NCI-H187 (cell line): Measurements from ENCODE around the gene SLC6A5.

Experiments
- DNase-seq, 2 experiments: peaks; one replicate each; lab custom pipeline; 2025; lab: John Stamatoyannopoulos, UW

The SLC6A5 gene

DNA sequence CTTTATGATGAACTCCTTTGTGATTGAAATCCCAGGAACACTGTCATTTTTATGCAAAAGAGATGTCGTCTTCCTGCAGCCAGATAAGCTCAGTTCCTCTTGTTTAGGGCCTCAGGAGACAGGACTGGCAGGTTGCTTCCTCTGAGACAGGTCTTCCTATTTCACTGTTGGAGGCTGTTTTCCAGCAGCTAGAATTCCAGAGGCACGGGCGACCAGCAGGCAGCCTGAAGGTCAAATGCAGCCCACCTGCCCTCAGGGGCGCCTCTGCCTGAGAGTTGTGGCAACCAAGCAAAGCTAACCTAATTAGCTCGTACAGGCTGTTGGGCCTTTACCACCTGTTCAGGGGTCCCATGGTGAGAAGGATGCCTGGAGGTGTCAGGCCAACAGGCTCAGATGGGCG lies 22.3 kb downstream of the SLC6A5 start:
- no peak for DNase-seq

DNA sequence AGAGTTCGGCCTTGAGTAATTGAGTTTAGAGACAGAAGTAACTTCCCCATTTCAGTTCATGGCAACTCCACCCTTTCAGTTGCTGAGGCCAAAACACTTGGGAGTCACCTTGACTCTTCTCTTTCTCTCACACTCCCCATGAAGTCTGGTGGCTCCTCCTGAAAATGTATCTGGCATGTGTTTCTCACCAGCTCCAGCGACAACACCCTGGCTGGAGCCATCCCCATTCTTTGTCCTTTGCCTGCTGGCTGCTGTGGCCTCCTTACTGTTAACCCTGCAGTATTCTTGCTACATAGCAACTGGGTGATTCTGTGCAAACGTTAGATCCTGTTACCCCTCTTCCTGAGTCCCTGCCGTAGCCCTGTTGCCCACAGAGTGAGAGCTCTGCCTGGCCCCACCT lies 23.8 kb downstream of the SLC6A5 start:
- DNase-seq: no peak

DNA sequence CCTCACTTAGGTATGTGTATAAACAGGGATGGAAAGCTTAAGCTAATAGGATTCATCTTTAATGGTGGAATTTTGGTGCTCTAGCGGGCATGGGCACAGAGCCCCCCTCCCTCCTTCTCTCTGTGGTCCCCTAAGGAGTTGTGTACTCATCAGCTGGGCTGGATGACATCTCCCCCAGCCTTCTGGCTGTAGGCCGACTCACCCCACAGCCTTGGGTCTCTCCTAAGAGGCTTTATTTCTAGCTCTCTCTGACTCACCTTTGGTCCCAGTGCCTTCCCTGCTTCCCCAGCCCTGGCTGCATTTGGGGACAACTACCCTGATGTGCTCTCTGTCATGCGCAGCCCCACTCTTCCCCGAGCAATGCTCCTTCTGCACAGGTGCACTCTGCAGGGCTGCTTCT lies 26.9 kb downstream of the SLC6A5 start:
- DNase-seq: no peak

DNA sequence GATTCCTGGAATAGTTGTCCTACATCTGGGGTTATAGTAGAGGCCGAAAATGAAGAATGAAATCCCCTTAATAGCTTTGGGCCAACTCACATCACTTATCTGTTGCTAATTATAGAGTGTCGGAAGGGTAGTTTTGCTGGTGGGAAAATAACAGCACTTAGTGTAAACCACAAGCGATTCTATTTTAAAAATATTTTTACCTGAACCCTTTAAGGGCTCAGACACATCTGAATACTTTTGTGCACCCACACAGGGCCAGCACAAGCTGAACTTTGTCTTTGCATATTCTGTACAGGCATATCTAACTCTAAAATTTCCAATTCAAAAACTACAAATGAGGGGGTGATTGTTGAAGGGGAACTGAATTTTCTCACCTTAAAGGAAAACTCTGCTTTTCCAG lies 27.6 kb downstream of the SLC6A5 start:
- no peak for DNase-seq

DNA sequence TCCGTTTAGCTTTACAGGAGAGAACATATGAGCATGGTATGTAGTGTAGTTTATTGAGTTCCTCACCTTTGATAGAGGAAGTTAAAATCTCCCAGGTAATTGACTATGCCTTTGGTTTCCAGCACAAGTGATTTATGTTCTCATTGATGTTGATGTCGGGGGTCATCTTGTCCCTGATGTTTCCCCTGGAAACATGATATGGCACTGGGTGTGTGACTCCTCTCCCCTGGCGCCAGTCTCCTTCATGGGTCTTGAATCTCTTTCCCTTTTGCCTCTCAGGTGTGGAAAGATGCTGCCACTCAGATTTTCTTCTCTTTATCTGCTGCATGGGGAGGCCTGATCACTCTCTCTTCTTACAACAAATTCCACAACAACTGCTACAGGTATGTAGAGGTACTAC lies 28.3 kb downstream of the SLC6A5 start:
- no peak for DNase-seq

DNA sequence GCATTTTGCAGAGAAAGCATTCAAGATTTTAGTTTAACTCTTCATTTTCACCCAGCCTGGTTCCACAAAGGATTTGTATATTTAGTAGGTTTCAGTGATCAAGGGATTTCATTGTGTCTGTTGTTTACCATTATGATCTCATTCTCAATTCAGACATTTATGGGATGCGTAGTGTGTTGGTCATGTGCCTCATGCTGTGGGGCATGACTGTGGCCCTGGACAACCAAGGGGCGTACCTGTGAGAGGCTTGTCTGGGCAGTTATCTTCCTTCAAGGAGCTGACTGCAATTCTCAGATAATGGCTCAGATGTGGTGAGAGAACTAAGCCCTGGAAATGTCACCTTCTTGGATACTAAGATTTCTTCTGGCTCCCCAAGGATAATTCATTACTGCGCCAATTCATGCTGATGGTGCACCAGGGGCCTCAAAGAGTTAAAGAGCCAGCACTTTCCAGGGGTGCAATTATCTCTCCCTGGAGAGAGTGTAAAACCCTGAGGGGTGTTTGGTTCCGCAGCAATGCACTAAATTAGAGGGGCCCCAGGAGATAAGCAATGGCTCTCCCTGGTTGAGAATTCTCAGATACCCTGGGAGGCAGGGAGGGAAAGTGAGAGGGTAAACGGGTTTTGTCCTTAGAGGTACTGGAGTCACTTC lies 32.2 kb downstream of the SLC6A5 start:
- no peak for DNase-seq

DNA sequence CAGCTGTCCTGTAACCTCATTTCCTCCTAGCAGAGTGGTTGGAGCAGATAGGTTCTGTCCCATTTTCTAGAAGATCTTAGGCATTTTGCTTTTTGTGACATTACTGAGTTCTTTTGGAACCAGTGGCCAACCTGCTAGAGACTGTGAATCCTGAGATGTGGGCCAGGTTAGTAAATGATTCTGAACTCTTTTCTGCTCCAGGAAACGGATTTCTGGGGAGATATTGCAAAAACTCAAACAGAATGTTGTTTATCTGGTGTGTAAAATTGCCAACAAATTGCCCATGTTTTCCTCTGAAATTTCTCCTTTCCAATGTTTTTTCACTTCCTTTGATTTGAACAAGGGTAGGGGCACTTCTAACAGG lies 32.7 kb downstream of the SLC6A5 start:
- no peak for DNase-seq

DNA sequence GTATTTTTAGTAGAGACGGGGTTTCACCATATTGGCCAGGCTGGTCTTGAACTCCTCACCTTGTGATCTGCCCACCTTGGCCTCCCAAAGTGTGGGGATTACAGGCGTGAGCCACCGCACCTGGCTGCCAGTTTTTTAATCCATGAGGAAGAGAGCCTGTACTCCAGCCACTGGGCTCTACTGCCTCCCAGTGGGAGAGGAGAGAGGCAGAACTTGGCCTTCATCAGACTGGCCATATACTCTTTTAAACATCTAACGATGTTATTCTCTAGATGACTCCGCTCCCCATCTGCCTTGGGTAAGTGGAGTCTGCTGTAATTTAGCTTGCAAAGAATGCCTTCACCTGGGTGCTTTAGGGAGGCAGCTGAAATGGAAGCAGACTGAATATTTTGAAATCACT lies 34.6 kb downstream of the SLC6A5 start:
- no peak for DNase-seq

DNA sequence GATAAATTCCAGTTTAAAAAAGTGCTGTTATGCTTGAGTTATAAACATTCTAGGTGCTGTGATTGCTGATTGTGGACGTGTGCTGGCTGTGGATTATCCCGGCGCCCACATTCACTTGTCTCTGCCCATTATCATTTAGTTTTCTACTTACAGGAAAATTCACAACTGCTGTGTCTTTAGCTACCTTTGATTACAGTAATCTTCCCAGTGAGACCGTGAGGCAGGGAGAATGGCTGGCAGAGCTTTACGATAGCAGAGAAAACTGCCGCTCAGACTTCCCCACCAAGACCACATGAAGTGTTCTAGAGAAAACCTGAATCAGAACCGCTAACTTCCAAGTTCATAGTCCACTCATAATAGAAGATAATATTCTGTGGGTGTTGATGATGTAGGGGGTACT lies 35.4 kb downstream of the SLC6A5 start:
- no peak for DNase-seq

DNA sequence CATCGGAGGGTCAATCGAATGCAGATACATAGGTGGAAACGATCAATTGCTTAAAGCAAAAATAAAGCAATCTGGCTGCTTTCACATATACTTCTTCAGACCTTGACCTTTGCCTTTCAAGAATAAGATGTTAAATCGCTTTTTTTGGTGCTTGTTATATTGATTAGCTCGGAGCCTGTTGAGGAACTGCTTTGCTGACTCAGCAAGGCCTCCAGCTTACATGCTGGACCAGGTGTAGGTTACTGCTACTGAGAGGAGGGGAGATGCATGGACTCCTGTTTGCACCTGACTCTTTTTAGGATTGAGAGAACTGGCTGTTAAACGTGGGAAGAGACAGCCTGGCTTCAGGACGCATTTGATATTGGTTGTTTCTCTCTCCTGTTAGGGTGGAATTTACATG lies 38.7 kb downstream of the SLC6A5 start:
- no peak for DNase-seq

DNA sequence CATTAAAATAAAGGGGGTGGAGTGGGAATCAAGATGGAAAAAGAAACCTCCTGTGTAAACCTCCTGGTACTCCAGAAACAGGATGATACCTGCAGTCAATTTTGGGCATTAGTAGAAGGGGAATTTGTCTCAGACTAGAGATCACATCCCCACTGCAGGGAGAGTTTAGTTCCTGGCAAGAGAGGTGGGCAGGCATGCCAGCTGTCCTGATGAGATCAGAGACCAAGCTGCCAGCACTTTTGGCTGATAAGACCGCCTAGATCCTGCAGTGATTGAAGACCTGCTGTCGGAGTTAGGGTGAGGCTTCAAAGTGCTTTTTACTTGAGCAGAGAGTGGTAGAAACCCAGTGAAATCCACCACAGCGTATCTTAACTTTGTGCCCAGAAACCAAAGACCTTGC lies 40.3 kb downstream of the SLC6A5 start:
- no peak for DNase-seq

DNA sequence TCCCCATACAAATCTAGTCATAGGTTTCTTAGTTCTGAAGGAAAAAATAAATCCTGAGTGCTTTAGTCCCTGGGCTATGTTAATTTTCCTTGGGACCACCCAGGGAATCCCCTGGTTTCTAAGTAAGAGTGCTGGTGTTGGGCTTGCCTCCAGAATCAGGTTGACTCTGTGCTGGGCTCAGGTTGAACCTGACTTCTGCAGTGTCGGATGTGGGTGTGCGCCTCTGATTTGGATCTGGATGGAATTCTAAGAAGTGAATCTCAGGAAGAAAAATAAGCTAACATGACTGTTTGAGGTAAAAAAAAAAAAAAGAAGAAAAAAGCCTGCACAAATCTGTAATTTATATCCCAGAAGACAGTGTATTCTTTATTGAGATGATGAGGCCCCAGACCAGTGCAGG lies 41.0 kb downstream of the SLC6A5 start:
- DNase-seq: no peak

DNA sequence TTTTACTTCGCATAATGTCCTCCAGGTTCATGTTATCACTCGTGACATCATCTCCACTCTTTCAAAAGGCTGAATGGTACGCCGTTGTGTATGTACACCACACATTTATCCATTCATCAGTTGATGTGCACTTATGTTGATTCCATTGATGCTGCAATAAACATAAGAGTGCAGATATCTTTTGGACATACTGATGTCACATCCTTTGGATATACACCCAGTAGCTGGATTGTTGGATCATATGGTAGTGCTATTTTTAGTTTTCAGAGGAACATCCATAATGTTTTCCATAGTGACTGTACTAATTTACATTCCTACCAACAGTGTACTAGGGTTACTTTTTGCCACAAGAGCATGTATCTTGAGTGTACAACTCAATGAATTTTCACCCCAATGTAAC lies 45.0 kb downstream of the SLC6A5 start:
- DNase-seq: no peak

DNA sequence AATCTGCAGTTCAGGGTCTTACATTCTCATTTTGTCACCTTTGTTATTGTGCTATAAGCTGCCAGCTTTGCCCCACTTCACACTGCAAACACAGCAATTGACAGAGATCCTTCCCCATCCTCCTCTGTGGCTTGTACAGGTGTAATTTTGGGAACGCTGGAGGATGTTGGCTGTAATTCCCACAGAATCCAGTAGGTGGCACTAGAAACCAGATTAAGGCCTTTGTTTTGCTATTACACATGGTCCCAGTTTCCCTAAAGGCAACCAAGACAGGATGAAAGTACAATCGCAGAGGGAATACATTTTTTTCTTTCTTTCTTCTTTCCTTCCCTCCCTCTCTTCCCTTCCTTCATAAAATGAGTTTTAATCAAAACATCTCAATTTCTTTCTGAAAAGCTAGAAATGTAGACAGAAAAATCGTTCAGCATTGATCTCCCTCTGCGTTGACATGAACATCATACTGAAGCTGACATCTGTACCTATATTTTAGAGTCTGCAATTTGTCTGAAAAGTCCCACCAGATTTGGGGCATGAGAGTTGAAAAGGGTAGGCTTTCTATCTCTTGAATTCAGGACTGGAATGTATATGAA lies 48.7 kb downstream of the SLC6A5 start:
- DNase-seq: peak; percentile 75 to 92

DNA sequence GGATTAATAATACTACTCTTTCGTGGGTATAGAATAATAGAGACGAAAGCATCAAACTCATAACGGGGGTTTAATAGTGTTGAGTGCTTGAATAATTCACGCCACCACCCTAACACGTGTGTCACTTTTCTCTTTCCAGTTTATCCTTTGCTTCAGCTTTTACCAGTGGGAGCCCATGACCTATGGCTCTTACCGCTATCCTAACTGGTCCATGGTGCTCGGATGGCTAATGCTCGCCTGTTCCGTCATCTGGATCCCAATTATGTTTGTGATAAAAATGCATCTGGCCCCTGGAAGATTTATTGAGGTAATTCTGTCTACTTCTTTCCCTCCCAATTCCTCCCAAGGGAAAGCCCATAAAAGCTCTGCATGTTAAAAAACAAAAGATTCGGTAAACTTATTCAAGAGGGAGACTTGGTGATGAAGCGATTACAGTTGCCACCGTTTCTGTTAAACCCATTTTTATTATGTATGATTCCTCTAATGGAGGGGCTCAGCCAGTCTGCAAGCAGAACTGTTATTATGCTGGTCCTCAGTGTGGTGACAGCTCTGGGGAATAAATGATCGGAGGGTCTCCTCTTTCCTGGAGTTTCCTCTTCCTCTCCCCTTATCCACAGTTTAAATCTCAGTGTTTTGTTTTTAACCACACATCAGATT lies 52.9 kb downstream of the SLC6A5 start:
- DNase-seq: no peak

DNA sequence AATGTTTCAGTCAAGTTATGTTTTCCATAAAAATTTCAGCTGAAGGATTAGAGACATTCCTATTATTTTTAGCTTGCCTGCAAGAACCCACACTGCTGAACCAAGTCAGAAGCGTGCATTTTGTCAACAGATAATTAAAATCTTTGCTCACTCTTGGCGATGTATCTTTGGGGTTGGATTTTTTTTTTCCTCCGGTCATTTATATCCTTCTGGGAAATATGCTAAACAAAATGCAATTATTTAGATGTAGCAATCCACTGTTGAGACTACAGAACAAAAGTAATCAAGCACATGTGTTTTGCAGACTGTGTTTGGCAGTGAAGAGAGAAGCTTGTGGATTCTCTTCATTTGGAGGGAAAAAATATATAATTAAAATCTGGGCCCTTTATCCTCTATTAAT lies 54.6 kb downstream of the SLC6A5 start:
- no peak for DNase-seq

DNA sequence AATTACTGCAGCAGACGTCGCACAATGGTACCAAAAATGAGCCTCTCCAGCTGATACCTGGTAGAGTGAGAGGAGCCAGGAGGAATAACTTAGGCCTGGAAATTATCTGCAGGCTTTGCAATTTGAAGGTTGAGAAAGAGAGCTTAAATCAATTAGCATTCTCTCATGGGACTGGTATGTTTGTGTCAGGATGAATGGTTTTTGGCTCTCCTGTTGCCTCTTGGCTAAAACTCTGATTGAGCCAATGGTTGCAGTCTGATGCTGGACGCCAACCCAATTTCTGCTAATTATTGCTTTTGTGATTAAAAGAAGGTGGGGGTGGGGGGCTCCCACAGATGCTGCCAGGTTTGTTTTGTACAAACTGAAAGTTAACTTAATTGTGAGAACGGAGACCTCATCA lies 57.5 kb downstream of the SLC6A5 start:
- DNase-seq: no peak

DNA sequence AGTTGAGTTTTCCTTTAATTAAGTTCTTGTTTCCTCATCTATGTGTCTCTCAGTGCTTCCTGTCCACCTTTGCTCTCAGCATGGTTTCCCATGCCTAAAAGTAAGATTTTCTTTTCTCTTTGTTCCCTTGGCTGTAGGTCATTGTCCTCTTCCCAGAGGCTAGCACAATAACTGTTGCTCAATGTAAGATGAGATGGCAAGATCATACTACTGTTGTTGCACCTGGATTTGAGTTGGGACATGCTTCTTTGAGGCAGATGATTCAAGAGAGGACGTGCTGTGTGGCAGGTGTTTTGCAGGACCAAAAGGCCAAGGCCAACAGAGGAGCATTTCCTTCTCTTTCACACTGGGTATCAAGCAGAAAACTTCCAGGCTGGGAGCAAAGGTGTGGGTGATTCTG lies 58.7 kb downstream of the SLC6A5 start:
- no peak for DNase-seq

DNA sequence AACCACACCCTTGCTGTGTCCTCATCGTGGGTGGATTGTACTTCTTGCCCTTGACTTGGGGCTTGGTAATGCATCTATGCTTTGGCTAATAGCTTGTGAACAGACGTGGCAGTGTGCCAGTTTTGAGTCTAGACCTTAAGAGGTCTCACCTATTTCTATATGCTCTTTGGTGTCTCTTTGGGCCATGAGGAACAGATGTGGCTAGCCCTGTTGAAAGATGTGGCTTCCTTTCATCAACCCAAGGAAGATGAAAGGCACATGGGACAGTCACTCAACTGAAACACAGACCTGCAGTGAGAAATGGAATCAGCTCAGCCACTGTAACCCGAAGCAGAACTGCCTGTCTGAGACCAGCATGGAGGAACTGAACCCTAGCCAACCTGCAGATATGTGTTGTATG lies 62.0 kb downstream of the SLC6A5 start:
- no peak for DNase-seq

DNA sequence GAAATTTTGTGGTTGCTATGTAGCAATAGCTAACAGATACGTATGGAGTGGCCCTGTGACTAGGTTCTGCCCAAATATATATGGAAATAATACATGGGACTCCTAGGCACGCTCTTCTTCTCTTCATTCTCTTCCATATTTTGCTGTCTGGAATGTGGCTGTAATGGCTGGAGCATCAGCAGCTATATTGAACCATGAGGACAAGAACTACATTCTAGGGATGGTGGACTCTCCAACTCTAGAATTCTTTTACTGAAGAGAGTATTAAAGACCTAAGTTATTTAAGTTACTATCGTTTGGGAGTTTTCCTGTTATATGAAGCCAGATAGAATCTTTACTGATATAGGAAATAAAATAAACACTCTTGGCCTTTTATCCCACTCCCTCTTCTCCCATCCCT lies 62.4 kb downstream of the SLC6A5 start:
- no peak for DNase-seq

DNA sequence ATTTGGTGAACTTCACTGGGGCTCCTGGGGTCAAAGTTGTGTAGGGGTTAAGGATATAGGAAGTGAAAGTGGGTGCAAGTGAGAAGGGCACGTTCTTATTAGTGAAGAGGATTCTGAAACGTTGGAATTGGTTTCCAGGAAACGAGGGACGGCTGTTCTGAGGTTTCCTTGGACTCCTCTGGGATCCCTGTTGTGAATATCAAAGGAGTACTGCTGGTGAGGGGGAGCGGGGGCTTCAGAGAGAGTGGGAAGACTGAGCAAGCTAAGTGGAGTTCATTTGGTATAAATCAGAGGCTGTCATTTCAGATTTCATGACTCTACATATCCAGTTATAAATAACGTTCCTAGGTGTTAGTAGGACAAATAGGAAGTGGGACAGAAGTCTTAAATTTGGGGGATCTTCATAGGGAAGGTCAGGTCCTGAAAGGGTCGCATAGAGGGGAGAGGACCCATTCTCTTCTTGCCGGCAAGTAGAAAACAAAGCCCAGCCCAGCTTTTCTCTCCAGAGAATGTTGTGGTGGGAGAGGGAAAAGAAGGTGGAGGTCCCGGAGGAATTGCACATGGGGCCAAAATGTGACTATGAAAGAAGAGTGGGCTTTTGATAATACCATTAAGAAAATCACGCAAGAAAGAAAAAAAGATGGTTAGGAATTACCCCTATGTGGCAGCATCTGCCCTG lies 68.9 kb downstream of the SLC6A5 start:
- DNase-seq: no peak

DNA sequence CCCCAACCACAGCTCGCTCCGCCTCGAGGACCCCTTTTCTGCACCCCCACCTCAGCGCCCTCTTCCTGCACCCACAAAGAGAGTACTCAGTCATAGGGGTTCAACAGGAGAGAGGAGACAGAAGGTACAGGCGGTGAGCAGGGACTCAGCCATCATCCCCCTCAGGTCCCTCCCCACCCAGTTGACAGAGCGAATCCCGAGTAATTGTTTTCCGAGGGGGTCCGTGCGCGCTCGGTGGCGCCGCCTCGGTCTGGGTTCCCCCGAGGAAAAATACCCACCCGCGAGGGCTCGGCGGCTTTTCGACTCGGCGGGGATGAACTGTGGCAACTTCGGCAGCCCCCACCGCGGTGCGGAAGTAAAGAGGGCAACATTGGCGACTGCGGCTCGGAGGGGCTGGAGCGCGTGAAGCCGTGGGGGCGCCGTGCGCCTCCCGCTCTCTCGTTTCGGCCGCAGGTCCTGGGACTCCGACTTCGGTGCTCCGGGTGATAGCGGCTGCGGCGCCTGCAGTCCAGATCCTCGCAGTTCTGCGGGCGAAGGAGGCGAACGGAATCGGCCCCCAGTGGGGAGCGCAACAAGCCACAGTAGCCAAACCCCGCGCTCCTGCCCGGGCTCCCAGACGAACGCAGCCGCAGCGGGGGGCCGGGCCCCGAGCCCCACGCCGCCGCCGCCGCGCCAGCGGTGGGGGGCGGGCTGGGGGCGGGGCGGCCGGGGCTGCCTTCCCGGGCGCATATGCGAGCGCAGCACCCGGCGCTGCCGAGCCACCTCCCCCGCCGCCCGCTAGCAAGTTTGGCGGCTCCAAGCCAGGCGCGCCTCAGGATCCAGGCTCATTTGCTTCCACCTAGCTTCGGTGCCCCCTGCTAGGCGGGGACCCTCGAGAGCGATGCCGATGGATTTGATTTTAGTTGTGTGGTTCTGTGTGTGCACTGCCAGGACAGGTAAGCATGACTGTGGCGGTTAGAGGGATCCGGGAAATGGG lies 69.7 kb downstream of the SLC6A5 start, which contains the start of gene NELL1:
Gene NELL1 (plus strand): TSS at position 743 of the 976 bp plus-strand sequence.
- DNase-seq: peak in 1 of 2 experiments; percentile 31
